Activated T-cell treated with anti-CD3 and anti-CD28 coated beads, Interleukin-2, amount 50 U/mL, for 24 hours (primary cell): ENCODE data around the gene ACTR1A.

Experiments
- DNase-seq: peaks from one replicate; pipeline ENCODE4 v3.0.0-alpha.2; 2020
- H3K27ac Mint-ChIP-seq: 2 replicates; pipeline ENCODE4 v1.8.0; 2020; ENCODE audit warnings: mild to moderate bottlenecking, mixed read lengths
- H3K27me3 Mint-ChIP-seq: 2 replicates; pipeline ENCODE4 v1.8.0; 2020; ENCODE audit warnings: mixed read lengths
- H3K36me3 Mint-ChIP-seq: 2 replicates; pipeline ENCODE4 v1.8.0; 2020; ENCODE audit warnings: low read depth, mixed read lengths
- H3K4me1 Mint-ChIP-seq: 2 replicates; pipeline ENCODE4 v1.8.0; 2020; ENCODE audit warnings: low read depth, mixed read lengths
- H3K4me3 Mint-ChIP-seq: 2 replicates; pipeline ENCODE4 v1.8.0; 2020; ENCODE audit warnings: mild to moderate bottlenecking, moderate library complexity, mixed read lengths
- H3K9me3 Mint-ChIP-seq: 2 replicates; pipeline ENCODE4 v1.8.0; 2020; ENCODE audit warnings: mixed read lengths

Gene ACTR1A

DNA sequence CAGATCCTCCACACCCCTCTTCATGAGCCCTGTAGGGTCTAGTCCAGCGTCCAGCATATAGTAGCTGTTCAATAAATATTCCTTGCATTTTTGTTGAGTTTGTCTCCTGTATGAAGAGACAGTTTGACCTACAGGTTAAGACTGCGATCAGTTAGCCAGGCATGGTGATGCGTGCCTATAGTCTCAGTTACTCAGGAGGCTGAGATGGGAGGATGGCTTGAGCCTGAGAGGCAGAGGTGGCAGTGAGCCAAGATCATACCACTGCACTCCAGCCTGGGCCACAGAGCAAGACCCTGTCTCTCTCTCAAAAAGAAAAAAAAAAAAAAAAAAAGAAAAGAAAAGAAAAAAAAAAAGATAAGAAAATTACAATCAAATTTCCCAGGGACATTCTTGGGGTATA is 65.0 kb downstream of the ACTR1A start:
- H3K27ac Mint-ChIP-seq = peak overlapping the region; percentile 93
- peaks cover 51% of the 10 kb centered on the region for H3K4me1 Mint-ChIP-seq

DNA sequence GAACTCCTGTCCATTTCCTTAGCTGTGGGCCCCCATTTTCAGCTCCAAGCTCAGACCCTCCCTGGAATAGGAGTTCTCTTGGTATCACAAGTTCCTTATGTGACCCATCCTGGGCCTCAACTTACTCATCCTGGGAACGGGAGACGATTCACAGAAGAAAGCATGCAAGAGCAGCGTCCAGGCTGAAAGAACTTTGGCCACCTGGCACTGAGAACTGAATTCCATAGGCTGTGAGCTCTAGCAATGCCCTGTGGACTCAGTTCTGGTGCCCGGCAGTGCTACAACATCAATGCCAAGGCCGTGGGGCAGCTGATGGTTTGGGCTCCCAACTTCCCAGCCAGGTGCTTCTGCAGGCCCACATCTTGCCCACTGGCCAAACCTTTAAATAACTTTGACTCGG is 66.2 kb downstream of the ACTR1A start:
- Mint-ChIP-seq H3K4me1 (peaks cover 54% of the 10 kb centered on the region), H3K4me3 (peak overlapping the region; percentile 79), H3K27me3 (no peaks in the 10 kb centered on the region), H3K27ac (peak overlapping the region; percentile 93), H3K9me3 (no peaks in the 10 kb centered on the region), H3K36me3 (peaks cover 36% of the 10 kb centered on the region)
- no peak for DNase-seq

More for the DNA sequence above, 65.0 kb downstream of the ACTR1A start:
- Mint-ChIP-seq H3K27me3 (no peaks in the 10 kb centered on the region), H3K9me3 (no peaks in the 10 kb centered on the region), H3K4me3 (peak overlapping the region; percentile 79), H3K36me3 (peaks cover 25% of the 10 kb centered on the region)
- no peak for DNase-seq

DNA sequence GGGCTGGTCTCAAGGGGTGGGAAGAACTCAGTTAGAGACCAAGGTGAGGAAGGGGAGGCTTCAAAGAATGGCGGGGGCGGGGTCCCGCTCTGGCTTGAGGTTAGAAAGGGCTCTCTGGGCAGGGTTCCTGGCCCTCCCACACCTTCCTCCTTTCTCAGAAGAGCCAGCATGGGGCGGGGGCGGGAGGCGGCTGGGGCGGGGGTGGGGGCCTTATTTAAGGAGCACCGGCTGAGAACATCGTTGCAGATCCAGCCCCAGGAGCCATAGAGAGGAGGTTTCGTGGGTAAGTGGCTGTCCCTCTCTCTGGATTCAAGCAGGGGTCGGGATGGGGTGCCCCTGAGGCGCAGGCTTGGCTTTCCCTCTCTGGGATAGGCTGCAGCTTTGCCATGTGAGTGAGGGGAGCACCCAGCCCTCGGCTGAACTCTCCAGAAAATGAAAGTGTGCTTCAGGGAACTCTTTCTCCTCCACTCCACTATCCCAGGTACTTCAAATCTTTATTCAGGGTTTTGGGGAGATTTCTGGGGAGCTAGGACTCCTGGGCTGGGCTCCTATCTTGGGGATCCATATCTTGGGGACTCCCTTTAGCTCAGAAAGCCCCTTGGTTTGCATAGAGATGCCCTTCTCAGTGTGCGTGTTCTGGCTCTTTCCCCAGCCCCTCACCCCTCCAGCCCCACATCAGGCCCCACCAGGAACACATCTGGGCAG is 66.8 kb downstream of the ACTR1A start:
- peak; percentile 68 for DNase-seq
- Mint-ChIP-seq H3K4me1 (peaks cover 55% of the 10 kb centered on the region), H3K27me3 (no peaks in the 10 kb centered on the region), H3K27ac (peak overlapping the region; percentile 93), H3K4me3 (peak overlapping the region; percentile 79), H3K36me3 (peaks cover 38% of the 10 kb centered on the region), H3K9me3 (no peaks in the 10 kb centered on the region)

DNA sequence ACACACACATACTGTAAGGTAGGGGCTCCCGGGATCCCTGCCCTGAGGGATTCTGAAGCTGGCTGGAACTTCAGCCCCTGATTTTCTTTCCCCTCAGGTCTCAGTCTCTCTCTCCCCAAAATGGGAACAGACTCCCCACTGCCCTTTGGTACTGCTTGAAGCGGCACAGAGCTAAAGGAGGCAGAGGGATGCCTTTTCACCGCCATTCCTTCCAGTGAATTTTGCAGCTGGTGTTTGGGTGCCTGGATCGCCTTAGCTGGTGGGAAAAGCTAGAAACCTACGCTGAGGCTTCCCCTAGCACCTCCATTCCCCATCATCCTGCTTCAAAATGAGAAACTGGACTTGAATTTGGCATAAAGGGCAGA is 67.4 kb downstream of the ACTR1A start:
- H3K4me3 Mint-ChIP-seq = peak overlapping the region; percentile 79
- peaks cover 41% of the 10 kb centered on the region for H3K36me3 Mint-ChIP-seq

DNA sequence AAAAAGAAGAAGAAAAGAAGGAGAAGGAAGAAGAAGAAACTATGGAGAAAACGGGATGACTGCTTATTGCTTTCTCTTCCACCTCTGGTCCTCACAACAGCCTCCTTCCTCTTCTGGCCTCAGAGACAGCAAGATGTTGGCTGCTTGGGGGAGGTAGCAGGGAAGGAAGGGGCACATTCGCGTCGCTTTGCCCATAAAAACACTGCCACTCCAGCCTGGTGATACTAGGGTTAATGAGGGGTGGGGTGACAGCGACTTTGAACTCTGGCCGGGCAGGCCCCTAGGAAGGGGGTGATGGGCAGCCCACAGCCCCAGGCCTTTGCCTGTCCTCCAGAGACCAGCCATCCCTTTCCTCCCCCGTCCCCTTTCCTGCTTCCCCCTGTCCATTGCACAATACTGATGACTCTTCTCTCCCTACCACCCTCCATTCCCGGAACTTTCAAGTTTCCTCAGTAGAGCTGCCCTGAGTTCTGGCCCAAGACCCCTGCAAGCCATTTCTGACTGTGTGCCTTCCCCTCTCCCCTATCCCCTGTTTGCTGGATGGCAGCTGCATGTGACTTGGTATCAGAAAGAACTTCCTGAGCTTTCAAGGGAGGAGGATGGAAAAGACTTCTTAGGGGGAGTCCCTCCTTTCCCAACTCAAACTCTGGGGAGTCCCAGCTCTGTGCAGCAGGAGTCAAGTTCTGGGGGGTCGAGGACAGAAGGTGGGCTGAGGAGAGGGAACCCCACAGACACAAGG is 67.9 kb downstream of the ACTR1A start:
- H3K4me1 Mint-ChIP-seq = peaks cover 55% of the 10 kb centered on the region
- no peaks in the 10 kb centered on the region for H3K27me3 Mint-ChIP-seq
- peak overlapping the region; percentile 79 for H3K4me3 Mint-ChIP-seq
- no peak for DNase-seq
- H3K36me3 Mint-ChIP-seq = peaks cover 41% of the 10 kb centered on the region
- no peaks in the 10 kb centered on the region for H3K9me3 Mint-ChIP-seq
- peak overlapping the region; percentile 93 for H3K27ac Mint-ChIP-seq

More for the DNA sequence above, 67.4 kb downstream of the ACTR1A start:
- Mint-ChIP-seq H3K27ac (peak overlapping the region; percentile 93), H3K9me3 (no peaks in the 10 kb centered on the region), H3K27me3 (no peaks in the 10 kb centered on the region), H3K4me1 (peaks cover 55% of the 10 kb centered on the region)
- DNase-seq = no peak

DNA sequence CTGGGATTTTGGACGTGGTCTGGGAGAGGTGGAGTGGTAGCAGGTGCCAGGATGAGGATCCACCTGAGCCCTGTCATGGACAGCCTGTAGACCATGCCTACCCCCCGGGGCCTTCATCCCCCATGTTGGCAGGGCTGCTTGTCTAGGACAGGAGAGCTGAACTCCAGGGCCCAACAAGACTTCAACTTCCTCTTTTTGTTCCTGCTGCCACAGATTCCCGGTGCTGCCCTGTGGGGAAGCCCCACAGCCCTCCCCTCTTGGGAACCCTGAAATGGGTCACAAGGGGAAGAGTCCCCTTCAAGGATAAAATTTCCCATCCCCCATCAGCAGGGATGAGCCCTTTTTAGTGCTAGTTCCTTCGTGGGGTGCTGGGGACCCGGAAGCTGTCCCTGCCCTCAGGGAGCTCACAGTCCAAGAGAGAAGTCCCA is 68.9 kb downstream of the ACTR1A start:
- Mint-ChIP-seq H3K4me1 (peaks cover 55% of the 10 kb centered on the region), H3K4me3 (peak overlapping the region; percentile 94), H3K9me3 (no peaks in the 10 kb centered on the region), H3K27me3 (no peaks in the 10 kb centered on the region), H3K27ac (peak overlapping the region; percentile 97), H3K36me3 (peaks cover 41% of the 10 kb centered on the region)
- peak; percentile 56 for DNase-seq

DNA sequence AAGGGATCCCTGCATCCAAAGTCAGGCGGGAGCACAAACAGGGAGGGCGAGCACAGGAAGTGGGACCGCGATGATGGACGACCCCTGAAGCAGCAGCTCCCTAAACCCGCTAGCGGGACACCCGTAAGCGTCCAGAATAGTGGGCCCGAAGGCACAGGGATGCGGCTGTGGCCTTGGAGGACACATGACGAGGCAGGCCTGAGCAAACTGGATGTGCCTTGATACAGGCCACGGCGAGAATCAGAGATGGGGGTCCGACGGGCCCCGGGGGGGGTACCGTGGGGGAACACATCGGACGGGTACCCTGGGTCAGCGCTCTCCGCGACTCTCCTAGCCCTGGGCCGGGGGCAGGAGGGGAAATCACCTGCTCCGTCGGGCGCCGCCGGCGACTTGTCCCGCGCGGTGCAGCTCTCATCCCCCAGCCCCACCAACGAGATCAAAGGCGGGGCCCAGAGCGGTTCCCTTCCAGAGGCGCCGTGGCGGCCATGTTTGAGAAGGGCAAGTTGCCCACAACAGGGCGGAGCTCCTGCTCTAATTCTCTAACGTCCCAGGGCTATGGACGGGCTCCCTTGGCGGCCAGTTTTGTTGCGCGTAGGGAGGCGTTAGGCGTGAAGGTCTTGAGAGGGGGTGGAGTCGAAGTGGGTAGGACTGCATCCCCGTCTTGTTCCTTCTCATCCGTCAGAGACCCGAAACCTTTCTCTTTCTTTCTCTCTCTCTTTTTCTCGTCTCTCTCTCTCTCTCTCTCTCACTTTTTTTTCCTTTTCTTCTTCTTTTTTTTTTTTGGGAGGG is 70.2 kb downstream of the ACTR1A start, which contains the start of gene CUEDC2:
Gene CUEDC2 (minus strand): TSS at position 413 of the 789 bp plus-strand sequence. CDS start 7,386 bp downstream, outside the sequence.
- DNase-seq = peak; percentile 100
- Mint-ChIP-seq H3K27ac (peak within 1 kb of the TSS; percentile 97), H3K36me3 (peaks cover 29% of the 10 kb centered on the region), H3K9me3 (no peaks in the 10 kb centered on the region), H3K4me1 (peaks cover 49% of the 10 kb centered on the region), H3K27me3 (no peaks in the 10 kb centered on the region), H3K4me3 (peak within 1 kb of the TSS; percentile 94)

DNA sequence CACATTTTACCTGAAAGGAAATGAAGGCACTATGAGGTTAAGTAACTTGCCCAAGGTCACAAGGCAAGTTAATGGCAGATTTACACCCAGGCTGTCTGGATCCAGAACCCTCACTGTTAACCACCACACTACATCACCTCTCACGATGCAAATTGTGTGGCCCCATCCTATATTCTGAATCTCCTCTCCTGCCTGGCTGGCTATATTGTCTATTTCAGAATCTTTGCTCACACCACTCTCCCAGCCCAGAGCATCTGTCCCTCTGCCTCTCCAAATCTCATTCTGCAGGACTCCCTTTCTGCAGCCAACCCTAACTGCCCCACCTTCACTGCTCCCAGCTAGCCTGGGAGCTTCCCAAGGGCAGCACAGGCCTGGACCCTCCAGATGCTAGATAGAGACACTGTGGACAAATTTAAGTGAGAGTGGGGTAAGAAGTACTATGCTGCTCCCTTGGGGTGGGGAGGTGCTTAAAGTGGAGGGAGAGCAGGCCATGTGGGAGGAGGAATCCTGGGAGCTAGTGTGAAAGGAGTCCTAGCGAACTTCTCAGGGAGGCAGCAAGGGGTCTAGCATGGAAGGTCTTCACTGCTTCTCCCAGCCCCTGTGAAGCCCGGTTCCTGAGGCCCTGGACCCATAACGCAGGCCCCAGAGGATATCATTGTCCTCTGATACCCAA is 70.9 kb downstream of the ACTR1A start:
- H3K27ac Mint-ChIP-seq = peak overlapping the region; percentile 97
- no peaks in the 10 kb centered on the region for H3K27me3 Mint-ChIP-seq
- peak overlapping the region; percentile 94 for H3K4me3 Mint-ChIP-seq
- peaks cover 29% of the 10 kb centered on the region for H3K36me3 Mint-ChIP-seq
- DNase-seq = peak; percentile 47
- H3K4me1 Mint-ChIP-seq = peaks cover 52% of the 10 kb centered on the region
- no peaks in the 10 kb centered on the region for H3K9me3 Mint-ChIP-seq

DNA sequence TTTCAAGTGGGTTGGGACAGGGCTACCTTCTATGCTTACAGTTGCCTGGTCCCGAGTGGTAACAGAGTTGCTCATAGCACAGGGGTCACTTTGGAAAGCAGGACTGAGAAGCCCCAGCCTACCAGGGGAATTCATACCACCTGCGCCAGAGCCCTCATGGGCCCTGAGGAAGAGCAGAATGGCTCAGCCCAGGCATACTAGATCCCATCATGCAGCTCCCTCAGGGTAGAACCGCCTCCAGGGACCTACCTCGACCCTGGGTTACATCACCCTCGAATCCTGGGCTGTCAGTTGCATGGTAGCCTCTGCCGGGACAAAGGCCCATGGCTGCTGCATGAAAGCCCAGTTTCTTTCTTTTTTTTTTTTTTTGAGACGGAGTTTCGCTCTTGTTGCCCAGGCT is 73.0 kb downstream of the ACTR1A start:
- Mint-ChIP-seq H3K27ac (no peak overlapping the region), H3K4me3 (no peak overlapping the region), H3K36me3 (peaks cover 34% of the 10 kb centered on the region), H3K4me1 (peaks cover 42% of the 10 kb centered on the region), H3K27me3 (no peaks in the 10 kb centered on the region), H3K9me3 (no peaks in the 10 kb centered on the region)
- no peak for DNase-seq
